Measurements from ENCODE around the gene MBP. TPM values are rescaled to one million over a fixed set of nuclear protein-coding genes. Genes with fewer than 3 reads are reported as not detected.
"Not testable (repeated sequence)": the region's sequence is repeated elsewhere in the genome, so short reads cannot be mapped to it uniquely, and the experiment has no call there.

MBP gene
- polyA plus RNA-seq, 4 donors: 18.5 to 23.3 (median 21.5) TPM

DNA sequence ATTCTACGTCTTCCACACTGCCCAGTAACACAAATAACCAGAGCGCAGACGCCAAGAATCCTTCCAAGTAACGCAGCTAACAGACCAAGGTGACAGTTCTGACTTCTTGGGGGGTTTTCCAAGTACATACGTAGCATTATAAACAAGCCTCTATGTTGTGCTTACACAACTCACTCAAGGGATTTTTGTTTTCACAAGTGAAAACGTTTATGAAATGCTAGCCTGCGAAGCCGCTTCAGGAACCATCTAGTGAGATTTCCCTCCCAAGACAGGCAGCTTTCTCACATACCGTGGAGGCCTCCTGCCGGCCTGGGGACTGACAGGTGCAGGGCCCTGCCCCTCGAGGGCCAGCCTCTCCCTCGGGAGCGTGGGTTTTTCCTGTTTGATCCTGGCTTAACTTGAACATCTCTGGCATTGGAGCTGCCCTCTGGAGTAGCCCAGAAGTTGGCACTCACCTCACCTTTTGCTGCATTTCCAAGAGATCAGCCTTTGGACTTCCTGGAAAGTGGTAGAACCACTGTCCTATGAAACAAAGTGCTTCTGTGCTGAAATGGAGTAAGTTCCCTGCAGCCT lies 151.1 kb downstream of the MBP start:
- no peak for DNase-seq (ENCODE audit: low read depth in 4 of 4, low spot score in 2 of 4)

DNA sequence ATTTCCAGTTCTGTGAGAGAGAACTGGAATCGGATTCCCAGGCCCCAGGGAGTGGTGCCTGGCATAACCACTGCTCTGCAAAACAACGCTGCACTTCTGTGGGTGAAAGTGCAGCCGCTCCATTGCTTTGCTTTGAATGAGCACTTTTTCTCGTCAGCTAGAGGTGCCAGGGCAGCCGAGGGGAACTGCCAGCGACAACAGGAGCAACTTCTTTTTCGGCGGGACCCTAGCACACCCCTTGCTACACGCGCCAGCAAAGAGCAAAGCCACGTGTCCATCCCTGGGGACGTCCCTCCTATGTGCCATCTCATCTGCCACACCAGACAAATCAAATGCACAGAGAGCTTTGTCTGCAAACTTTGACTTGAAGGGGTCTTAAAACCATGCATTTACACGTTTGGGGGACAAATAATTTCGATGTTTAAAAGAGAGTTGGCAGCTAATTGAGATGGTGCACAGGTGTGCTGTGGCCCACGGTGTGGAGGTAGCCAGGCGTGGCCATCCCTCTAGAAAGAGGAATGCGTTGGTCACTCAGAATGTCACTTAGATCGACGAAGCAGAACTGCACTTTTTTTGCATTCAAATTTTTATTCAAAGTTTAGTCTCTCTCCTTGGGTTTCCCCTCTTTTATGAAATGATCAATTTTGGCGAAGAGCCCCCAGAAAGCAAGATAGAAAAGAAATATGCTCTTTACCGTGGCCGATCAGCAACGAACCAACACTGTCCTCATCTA lies 151.8 kb downstream of the MBP start:
- no peak for DNase-seq (ENCODE audit: low read depth in 4 of 4, low spot score in 2 of 4)

DNA sequence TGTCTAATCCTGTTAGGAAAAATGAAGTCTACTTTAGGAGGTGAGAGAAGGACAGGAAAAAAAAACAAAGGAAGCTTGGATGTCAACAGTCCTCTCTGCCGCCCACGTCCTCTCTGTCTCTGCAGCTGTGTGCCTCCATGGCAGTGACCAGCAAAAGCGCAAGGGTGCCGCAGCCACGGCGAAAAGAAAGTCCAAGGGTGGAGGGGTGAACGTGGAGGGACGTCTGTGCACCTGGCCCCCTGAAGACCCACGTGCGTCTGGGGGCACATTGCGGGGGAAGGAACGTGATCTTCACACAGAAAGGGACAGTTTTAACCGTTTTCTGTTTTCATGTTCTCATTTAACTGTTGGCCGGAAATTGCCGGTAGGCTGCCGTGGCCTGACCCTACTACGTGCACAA lies 152.7 kb downstream of the MBP start:
- DNase-seq (ENCODE audit: low read depth in 4 of 4, low spot score in 2 of 4): no peak

DNA sequence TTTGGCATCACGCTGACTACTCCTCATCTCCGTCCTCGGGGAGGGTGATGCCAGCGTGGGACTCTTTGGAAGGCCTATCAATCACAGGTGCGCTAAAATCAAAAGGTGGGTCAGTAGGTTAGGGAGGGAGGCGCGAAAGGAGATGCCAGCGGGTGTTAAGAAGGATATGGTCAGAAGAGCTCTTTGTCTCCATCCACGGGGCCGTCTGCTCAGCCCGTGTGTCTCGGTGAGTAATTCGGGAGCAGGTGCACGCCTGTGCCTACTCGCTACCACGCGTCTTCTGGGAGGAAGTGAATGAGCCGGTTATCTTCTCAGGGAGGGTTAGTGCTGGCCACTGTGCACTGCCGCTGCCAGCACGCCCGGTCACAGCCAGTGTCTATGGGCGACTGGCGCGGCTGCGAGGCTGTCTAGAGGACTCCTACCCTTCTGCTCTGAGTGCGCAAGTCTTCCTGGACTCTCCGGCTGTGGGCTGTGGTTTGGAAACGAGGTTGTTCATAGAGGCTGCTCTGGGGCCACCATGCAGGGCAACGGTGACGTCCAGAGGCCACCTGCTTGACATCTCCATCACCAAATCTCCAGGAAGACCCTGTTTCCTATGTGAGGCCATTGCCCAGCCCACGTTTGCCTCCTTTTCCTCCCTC lies 153.4 kb downstream of the MBP start:
- DNase-seq (ENCODE audit: low read depth in 4 of 4, low spot score in 2 of 4): no peak

DNA sequence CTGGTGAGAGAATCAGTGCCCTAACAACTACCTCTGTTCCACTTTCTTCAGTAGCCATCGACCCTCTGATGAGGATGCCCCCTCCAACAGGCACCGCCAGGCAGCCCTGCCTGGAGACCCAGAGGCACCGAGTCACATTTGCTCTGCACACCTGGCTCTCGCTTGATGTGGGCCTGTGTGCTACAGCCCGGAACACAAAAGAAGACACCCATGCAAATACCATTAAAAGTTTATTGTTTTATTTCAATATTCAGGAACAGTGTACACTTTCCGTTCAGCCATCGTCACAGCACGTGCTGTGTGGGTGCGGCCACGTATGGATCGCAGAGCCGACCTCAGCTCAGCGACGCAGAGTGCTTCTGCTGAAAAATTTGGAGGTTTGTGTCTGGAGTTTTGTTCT lies 154.0 kb downstream of the MBP start:
- DNase-seq (ENCODE audit: low read depth in 4 of 4, low spot score in 2 of 4): no peak

DNA sequence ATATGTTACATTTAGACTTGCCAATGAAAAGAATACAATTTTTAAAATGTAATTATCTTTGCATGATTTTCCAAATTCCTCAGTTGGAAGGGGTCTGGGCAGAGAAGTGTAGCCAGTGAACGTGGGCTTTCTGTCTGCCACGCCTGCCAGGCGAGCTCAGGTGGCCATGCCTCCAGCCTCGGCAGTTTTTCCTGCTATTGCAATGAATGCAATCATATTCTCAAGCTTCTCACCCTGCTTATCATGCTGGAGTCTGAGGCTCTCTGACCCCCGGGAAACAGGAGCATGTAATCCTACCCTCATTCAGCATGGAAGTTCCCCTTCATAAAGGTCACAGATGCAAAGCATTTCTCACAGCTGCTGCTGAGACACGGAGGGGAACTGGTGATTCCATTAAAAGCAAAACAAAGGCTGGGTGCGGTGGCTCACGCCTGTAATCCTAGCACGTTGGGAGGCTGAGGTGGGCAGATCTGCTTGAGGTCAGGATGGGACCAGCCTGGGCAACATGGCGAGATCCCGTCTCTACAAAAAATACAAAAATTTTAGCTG lies 154.8 kb downstream of the MBP start:
- no peak for DNase-seq (ENCODE audit: low read depth in 4 of 4, low spot score in 2 of 4)

DNA sequence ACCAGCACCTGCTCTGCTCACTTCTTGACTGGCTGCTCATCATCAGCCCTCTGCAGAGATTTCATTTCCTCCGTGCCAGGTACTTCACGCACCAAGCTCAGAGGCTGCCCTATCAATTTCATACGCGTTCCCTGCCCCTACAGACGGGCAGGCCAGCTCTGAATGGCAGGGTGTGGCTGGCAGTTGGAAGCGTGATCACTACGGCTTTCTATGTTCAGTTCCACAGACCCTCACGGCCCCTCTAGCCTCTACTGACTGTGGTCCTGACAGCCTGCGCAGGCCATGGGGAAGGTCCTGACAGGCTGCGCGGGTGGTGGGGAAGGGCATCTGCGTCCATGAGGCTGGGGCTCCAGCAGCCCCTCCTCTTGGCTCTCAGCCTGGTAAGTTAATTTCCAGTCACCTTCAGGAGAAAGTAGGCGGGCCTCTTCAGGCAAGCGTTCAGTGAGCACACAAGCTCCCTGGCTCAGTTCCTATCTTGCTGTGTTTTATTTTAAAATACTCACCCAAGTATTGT lies 155.4 kb downstream of the MBP start:
- DNase-seq (ENCODE audit: low read depth in 4 of 4, low spot score in 2 of 4): no peak

DNA sequence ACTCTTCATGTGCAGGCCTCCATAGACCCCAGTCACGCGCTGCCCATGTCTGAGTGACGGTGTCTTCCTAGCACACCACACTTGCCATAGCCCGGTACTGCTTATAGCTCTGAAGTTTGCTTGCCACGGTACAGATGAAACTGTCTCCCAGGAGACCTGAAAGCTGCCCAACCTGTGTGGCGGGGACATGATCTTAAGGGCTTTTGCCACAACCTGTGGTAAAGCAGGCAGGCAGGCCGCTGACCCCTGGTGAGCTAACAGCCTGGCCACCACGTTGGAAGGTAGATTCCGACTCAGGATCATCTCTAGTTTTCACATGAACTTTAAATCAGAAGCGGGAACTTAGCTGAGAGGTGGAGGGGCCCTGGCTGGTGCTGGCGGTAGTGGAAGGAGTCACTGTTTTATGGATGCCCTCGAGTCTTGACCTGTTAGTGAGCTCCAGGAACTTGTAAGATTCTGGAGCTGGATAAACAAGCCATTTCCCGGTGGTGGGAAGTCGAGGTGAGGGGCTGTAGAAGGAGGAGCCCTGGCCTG lies 156.9 kb downstream of the MBP start:
- no peak for DNase-seq (ENCODE audit: low read depth in 4 of 4, low spot score in 2 of 4)

DNA sequence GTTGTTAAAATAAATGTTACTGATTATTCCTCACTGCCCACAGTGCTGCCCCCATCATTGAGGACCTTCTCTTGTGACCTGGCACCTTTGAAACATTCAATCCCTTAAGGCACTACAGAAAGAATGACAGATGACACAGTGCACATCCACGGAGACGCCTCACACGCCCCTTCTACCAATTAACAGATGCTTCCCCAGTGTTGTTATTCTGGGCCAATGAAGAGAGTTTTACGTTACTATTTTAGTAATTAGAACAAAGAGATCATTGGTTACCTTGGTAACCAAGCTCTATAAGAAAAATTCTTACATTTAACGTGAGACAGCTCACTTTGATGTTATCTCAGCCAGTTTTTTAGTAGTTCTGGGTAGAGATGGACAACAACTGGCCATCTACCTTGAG lies 158.2 kb downstream of the MBP start:
- DNase-seq (ENCODE audit: low read depth in 4 of 4, low spot score in 2 of 4): no peak

DNA sequence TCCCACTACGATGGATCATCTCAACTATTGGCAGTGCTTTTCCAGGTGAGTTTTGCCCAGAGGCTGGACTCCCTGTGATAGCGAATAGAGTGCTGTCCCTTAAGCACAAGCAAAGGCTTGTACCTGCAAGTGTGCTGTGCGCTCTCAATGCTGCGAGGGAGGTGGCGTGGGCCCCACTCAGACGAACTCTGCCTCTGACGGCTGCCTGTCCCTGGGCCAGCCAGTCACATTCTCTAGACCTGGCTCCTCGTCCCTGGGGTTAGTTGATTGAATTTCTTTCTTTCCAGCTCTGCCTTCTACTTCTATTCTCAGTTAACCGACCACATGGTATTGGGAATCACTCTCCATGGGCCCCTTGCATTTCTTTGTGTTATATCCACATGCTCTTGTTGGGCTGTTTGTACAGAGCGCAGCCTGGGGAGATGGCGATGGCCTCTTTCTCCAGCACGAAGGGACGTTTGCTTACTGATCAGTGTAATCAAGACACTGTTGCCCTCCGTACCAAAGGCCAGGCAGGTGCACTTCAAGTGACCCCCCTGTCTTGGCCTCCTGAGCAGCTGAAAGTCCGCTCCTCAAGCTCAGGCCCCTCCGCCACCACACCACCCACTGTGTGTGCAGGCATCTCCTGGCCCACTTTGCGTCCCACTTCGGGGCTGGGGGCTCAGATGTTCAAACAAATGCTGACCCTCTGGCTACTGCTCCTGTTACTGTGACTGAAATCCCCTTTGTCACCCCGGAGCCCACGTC lies 158.9 kb downstream of the MBP start:
- no peak for DNase-seq (ENCODE audit: low read depth in 4 of 4, low spot score in 2 of 4)

DNA sequence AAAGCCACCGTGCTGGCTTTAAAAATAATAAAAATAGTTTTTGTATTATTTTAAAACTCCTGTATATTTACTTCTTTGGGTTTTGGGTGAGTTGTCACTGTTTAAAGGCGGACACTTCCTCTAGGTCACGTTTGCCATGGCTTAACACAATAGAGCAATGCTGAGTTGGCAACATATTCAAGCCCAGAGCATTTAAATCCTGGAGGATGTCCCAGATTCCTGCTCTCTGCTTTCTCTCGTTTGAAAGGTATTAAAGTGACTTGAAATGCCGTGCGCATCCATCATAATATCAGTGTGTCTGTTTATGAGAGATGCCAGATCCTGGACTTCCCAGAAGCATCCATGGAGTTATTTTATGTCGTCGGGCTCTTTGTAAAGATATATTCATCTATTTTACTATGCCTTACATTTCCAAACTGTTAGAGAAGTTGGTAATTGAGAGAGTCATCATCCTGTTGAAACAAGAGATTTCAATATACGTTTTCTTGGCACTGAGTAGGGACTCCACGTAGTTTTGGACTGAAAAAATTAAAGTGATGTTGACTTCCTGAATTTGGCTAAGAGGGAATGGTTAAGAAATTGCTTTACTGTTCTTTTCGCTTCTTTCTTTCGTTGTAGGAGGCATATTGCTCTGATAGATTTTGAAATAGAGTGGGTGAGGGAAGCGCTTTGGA lies 159.6 kb downstream of the MBP start:
- no peak for DNase-seq (ENCODE audit: low read depth in 4 of 4, low spot score in 2 of 4)

DNA sequence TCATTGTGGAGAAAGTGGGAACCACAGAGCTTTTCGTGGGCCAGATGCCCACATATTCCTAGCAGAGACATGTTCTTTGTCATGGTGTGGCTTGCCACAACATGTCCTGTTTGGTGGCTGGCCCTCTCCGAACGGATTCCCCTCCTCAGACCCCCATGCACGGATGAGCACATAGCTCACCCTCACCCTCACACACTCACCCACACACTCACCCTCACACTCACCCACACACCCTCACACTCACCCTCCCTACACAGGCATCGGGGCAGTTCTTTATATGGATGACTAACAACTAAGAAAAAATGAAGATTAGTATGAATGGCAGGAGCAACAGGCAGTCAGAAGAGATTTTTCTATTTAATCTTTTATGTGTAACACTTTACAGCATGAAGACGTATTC lies 160.3 kb downstream of the MBP start:
- DNase-seq (ENCODE audit: low read depth in 4 of 4, low spot score in 2 of 4): no peak

DNA sequence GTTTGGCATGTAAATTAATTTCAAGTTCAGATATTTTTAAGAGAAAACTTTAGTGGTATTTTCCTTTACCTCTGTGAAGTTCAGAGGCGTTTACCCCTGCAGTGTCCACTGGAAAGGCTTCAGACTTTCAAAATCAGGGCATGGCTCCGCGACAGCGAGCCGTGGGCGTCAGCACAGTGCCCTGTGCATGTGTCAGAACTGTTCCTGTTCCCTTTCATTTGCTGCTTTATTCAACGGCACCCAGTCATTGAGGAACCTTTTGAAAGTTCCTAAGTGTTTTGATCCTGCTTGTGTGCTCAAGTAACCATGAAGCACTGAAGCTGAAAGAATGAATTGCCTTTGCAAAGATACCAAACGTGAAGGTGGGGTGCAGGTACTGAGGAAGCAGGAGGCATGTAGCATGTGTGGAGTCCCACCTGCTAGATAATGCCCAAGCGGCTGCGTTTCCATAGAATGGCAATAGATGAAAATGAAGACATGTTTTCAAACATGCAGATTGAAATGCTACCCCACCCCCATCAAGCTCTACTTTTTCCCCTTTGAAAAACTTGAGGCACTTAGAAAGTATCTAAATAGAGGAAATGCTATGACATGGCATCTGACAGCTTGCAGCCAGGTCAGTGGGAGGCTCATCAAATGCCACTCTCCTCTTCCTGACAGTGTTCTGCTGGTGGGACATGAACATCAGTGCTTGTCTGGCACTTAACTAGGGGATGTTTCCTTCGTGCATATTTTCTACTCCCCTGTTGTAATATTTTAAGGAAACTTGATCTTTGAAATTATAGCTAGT lies 161.6 kb downstream of the MBP start:
- no peak for DNase-seq (ENCODE audit: low read depth in 4 of 4, low spot score in 2 of 4)

DNA sequence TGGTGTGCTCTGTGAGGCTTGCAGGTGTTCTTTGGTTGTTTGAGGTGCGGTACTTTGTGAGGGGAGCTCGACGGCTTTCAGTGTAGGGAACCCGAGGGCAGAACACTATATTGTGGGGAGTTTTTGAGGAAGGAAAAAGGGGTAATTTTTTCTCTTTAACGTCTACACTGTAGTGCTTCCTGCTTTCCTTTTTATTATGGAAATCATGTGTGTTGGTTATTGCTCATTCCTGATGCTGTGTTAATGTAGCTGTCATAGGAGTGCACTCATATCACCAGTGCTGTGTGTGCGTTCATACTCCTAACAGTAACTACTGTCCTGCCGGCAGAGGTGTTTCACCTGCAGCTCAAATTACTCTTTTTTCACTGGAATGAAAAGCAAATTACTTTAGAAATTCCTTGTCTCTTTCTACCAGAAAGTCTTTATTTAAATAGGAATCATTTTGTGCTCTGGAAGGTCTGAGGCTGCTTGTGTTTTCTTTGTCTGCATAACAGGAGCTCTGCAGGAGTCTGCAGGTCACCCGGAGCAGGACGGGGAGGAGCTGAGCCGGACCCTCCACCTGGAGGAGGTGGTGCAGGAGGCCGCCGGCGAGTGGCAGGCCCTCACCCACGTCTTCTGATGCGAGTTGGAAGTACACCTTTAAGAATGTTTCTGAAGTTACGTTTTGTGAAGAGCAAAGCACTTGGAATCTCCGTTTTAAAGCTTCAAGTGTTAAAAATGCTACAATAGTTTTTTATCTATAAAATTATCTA lies 164.7 kb downstream of the MBP start:
- DNase-seq (ENCODE audit: low read depth in 4 of 4, low spot score in 2 of 4): no peak

DNA sequence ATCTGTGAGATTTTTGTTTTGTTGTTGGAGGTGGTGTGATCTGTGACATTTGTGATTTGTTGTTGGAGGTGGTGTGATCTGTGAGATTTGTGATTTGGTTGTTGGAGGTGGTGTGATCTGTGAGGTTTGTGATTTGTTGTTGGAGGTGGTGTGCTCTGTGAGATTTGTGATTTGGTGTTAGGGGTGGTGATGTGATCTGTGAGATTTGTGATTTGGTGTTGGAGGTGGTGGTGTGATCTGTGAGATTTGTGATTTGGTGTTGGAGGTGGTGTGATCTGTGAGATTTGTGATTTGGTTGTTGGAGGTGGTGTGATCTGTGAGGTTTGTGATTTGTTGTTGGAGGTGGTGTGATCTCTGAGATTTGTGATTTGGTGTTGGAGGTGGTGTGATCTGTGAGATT lies 165.3 kb downstream of the MBP start:
- not testable (repeated sequence) for DNase-seq (ENCODE audit: low read depth in 4 of 4, low spot score in 2 of 4)

DNA sequence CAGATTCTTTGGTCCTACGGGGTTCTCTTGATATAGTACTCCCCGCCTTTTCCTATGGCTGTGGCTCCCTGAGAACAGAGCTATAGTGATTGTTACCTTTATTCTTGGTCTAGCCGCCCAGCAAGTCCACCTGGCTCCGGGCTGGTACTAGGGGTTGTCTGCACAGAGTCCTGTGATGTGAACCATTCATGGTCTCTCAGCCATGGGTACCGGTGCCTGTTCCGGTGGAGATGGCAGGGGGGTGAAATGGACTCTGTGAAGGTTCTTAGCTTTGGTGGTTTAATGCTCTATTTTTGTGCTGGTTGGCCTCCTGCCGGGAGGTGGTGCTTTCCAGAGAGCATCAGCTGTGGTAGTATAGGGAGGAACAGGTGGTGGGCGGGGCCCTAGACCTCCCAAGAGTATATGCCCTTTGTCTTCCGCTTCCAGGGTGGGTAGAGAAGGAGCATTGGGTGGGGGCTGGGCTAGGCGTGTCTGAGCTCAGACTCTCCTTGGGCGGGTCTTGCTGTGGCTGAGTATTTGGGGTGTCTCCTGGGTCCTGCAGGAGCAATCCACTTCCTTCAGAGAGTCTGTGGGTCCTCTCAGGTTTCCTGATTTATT lies 166.9 kb downstream of the MBP start:
- not testable (repeated sequence) for DNase-seq (ENCODE audit: low read depth in 4 of 4, low spot score in 2 of 4)

DNA sequence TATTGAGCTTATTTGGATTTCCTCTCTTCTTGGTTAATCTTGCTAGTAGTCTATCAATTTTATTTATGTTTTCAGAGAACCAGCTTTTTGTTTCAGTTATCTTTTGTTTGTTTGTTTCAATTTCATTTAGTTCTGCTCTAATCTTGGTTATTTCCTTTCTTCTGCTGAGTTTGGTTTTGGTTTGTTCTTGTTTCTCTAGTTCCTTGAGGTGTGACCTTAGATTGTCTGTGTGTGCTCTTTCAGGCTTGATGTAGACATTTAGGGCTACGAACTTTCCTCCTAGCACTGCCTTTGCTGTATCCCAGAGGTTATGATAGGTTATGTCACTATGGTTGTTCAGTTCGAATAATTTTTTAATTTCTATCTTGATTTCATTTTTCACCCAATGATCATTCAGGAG lies 168.6 kb downstream of the MBP start:
- DNase-seq (ENCODE audit: low read depth in 4 of 4, low spot score in 2 of 4): no peak

DNA sequence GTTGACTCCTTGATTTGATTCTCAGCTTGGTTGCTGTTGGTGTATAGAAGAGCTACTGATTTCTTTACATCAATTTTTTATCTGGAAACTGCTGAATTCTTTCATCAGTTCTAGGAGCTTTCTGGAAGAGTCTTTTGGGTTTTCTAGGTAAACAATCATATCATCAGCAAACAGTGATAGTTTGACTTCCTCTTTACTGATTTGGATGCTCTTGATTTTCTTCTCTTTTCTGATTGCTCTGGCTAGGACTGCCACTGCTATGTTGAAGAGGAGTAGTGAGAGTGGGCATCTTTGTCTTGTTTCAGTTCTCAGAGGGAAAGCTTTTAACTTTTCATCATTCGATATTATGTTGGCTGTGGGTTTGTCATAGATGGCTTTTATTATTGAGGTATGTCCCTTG lies 169.7 kb downstream of the MBP start:
- no peak for DNase-seq (ENCODE audit: low read depth in 4 of 4, low spot score in 2 of 4)
